Endothelial cell of umbilical vein (primary cell): ENCODE data around the gene LST1.

Source experiments
- CTCF ChIP-seq, 2 donors: IDR thresholded peaks; 1 replicate in 1 of 2; 2 replicates in 1 of 2; pipeline ENCODE4 v1.5.1; 2011; ENCODE audit warnings: low read length in 2 of 2, mild to moderate bottlenecking in 2 of 2, moderate library complexity in 2 of 2, control low read depth in 1 of 2, inconsistent platforms in 1 of 2, low read depth in 1 of 2; ENCODE audit not compliant: insufficient read depth in 1 of 2; ENCODE audit errors: extremely low read depth in 1 of 2
- EZH2 ChIP-seq: IDR thresholded peaks from 2 replicates; pipeline ENCODE4 v1.6.1; 2012; ENCODE audit warnings: borderline replicate concordance, low read depth, mild to moderate bottlenecking, moderate library complexity, low read length, inconsistent platforms; ENCODE audit not compliant: severe bottlenecking
- FOS ChIP-seq: IDR thresholded peaks from 2 replicates; pipeline ENCODE4 v1.6.1; 2011; ENCODE audit warnings: mild to moderate bottlenecking, low read length, moderate library complexity, borderline replicate concordance; ENCODE audit not compliant: insufficient read depth
- JUN ChIP-seq: IDR thresholded peaks from 2 replicates; pipeline ENCODE4 v1.6.1; 2011; ENCODE audit warnings: borderline replicate concordance, low read depth; ENCODE audit not compliant: insufficient read length, insufficient read depth
- MAX ChIP-seq: IDR thresholded peaks from 2 replicates; pipeline ENCODE4 v1.6.1; 2011; ENCODE audit not compliant: insufficient read depth, insufficient read length
- POLR2A ChIP-seq: IDR thresholded peaks from 2 replicates; pipeline ENCODE4 v1.6.1; 2012; ENCODE audit warnings: low read depth, mild to moderate bottlenecking, control low read depth, low read length
- POLR2AphosphoS5 ChIP-seq: IDR thresholded peaks from 2 replicates; pipeline ENCODE4 v1.6.1; 2012; ENCODE audit warnings: low read depth, mild to moderate bottlenecking, control low read depth, low read length, moderate library complexity; ENCODE audit not compliant: insufficient read depth

- TF ChIP-seq POLR2A (no peak), CTCF (IDR thresholded peaks at IDR 0.05; ENCODE audit: extremely low read depth in 1 of 2, insufficient read depth in 1 of 2, low read depth in 1 of 2, low read length in 2 of 2) (no peak), JUN (no peak), POLR2AphosphoS5 (no peak), MAX (no peak), EZH2 (no peak), FOS (no peak)
Measured at GRCh38 chr6:31632279-31632946, 46.3 kb downstream of the LST1 start.
